Sigmoid colon (tissue), 4 donors: Measurements from ENCODE around the gene SFMBT1.

Experiments
- EP300 ChIP-seq, 4 donors: sonication (generic); formaldehyde crosslinking; IDR thresholded peaks; one replicate each; pipeline ENCODE4 v1.6.1; 2017; ENCODE audit warnings: antibody characterized with exemption in 4 of 4
- POLR2A ChIP-seq, 2 donors: fragments of 450-650 bp; IDR thresholded peaks; one replicate each; pipeline ENCODE4 v1.6.1; 2016; ENCODE audit warnings: antibody characterized with exemption in 2 of 2, mild to moderate bottlenecking in 2 of 2, moderate library complexity in 2 of 2

GRCh38 chr3:52920841-52921240 is 125.0 kb downstream of the SFMBT1 start:
- TF ChIP-seq POLR2A (IDR thresholded peaks at IDR 0.05) (no peak), EP300 (IDR thresholded peaks at IDR 0.05) (no peak)
